ENCODE results near the gene OVAAL. TPM values are rescaled to one million over a fixed set of nuclear protein-coding genes. Genes with fewer than 3 reads are reported as not detected.
"Not testable (repeated sequence)": the region's sequence is repeated elsewhere in the genome, so short reads cannot be mapped to it uniquely, and the experiment has no call there.

OVAAL gene
- total RNA-seq, 2 donors from 2014 or later, result not detected

DNA sequence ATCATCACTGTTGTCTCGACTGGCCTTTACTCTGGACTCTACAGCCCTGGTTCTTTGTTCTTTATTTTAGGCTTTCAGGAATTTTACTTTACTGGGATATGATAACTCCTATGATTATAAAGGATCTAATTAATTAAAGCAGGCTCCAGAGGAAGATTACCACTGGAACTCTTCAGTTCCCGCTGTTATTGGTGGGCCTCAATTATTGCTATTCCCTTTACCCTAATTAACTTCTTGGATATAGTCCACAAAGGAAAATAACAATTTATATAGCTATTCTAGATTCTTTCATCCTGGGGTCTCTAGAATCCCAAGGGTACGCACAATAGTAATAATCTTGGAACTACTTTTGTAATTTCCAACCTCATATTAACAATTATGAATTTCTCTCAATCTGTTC, 8.5 kb upstream of the OVAAL start:
- H3K27me3 ChIP-seq, result no peaks in the 10 kb centered on the region
- ATAC-seq, result no peak
- H3K27ac ChIP-seq, result no peak overlapping the region
- no peak for DNase-seq
- no peaks in the 10 kb centered on the region for H3K36me3 ChIP-seq (replicated peaks in 1 of 2; ENCODE audit: insufficient read depth in 1 of 2, low read depth in 2 of 2)
- TF ChIP-seq POLR2A (IDR thresholded peaks at IDR 0.05), result no peak
- TF ChIP-seq, protein P1, sequence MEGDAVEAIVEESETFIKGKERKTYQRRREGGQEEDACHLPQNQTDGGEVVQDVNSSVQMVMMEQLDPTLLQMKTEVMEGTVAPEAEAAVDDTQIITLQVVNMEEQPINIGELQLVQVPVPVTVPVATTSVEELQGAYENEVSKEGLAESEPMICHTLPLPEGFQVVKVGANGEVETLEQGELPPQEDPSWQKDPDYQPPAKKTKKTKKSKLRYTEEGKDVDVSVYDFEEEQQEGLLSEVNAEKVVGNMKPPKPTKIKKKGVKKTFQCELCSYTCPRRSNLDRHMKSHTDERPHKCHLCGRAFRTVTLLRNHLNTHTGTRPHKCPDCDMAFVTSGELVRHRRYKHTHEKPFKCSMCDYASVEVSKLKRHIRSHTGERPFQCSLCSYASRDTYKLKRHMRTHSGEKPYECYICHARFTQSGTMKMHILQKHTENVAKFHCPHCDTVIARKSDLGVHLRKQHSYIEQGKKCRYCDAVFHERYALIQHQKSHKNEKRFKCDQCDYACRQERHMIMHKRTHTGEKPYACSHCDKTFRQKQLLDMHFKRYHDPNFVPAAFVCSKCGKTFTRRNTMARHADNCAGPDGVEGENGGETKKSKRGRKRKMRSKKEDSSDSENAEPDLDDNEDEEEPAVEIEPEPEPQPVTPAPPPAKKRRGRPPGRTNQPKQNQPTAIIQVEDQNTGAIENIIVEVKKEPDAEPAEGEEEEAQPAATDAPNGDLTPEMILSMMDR (IDR thresholded peaks at IDR 0.05), result no peak
- intact Hi-C loops (cut with DNase I), result no loop called here
- WGBS, 2 donors, result 94 to 99% methylated on average over 3 of the region's 3 CpGs
- H3K4me3 ChIP-seq, result no peak overlapping the region
- no peaks in the 10 kb centered on the region for H3K4me1 ChIP-seq
- no peaks in the 10 kb centered on the region for H3K9me3 ChIP-seq

DNA sequence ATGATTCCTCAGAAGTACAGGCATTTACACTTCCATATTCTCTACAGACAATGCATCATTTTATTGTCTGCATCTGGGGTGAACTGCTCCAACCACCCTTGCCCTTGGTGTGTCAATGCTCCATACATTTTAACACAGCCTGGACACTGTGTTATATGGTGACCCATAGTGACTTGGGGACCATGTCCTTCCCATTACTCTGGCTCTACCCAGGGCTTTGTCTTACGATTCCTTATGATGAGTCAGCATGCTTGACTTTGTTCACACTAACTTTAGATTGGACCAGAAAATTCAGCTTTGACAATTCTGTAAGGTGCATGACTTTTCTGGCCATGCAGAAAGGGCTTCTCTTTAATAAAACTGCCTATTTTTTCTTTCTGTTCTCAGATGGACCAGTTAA, 6.8 kb upstream of the OVAAL start:
- ATAC-seq (no peak), DNase-seq (no peak)
- no peaks in the 10 kb centered on the region for H3K4me1 ChIP-seq
- WGBS, 2 donors, result 68 to 78% methylated on average over 1 of the region's 1 CpG
- no peak overlapping the region for H3K4me3 ChIP-seq
- H3K9me3 ChIP-seq, result no peaks in the 10 kb centered on the region
- intact Hi-C loops (cut with DNase I), result no loop called here
- H3K36me3 ChIP-seq (replicated peaks in 1 of 2; ENCODE audit: insufficient read depth in 1 of 2, low read depth in 2 of 2), result no peaks in the 10 kb centered on the region
- no peak overlapping the region for H3K27ac ChIP-seq
- TF ChIP-seq, protein P1 (IDR thresholded peaks at IDR 0.05), result no peak
- no peak for TF ChIP-seq POLR2A (IDR thresholded peaks at IDR 0.05)
- H3K27me3 ChIP-seq, result no peaks in the 10 kb centered on the region

DNA sequence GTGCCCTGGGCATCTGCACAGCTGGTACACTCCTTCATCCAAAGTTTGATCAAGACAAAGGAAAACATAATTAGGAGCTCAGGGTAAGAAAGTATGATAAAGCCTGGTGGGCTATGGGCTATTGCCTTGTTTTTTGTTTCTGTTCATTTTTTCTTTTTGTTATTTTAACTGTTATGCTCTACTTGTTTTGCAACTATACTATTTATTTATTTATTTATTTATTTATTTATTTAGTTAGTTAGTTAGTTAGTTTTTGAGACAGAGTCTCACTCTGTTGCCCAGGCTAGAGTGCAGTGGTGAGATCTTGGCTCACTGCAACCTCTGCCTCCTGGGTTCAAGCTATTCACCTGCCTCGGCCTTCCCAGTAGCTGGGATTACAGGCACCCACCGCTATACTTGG, 5.7 kb upstream of the OVAAL start:
- intact Hi-C loops (cut with DNase I); ATAC-seq; H3K9me3 ChIP-seq; DNase-seq; H3K27me3 ChIP-seq; H3K4me1 ChIP-seq; H3K4me3 ChIP-seq; H3K36me3 ChIP-seq (replicated peaks in 1 of 2; ENCODE audit: insufficient read depth in 1 of 2, low read depth in 2 of 2); H3K27ac ChIP-seq: not testable (repeated sequence)
- WGBS, 2 donors, result 89 to 100% methylated on average over 2 of the region's 2 CpGs

DNA sequence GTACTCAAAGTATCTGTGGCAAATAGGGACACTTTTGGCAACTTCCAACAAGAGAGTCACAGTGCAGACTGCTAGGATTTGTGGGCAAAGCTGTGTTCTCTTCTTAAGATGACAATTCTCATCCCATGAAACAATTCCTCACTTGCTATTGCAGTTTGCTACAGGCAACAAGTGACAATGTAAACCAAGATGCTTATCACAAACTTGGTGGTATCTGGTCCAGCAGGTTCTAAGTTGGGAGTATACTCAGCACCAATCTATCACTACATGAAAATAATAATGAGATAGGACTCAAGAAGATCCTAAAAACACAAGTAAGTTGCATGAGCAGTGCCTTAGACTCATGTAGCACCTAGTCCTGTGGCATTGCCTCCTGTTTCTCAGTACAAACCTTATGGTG, 3.4 kb upstream of the OVAAL start:
- Histone ChIP-seq H3K9me3 (no peaks in the 10 kb centered on the region), H3K27ac (no peak overlapping the region), H3K4me3 (no peak overlapping the region), H3K36me3 (replicated peaks in 1 of 2; ENCODE audit: insufficient read depth in 1 of 2, low read depth in 2 of 2) (no peaks in the 10 kb centered on the region), H3K4me1 (peaks cover 3% of the 10 kb centered on the region), H3K27me3 (no peaks in the 10 kb centered on the region)
- ATAC-seq (no peak), DNase-seq (no peak)
- intact Hi-C loops (cut with DNase I), result no loop called here
- no peak for TF ChIP-seq POLR2A (IDR thresholded peaks at IDR 0.05)
- TF ChIP-seq, protein P1 (IDR thresholded peaks at IDR 0.05), result no peak

DNA sequence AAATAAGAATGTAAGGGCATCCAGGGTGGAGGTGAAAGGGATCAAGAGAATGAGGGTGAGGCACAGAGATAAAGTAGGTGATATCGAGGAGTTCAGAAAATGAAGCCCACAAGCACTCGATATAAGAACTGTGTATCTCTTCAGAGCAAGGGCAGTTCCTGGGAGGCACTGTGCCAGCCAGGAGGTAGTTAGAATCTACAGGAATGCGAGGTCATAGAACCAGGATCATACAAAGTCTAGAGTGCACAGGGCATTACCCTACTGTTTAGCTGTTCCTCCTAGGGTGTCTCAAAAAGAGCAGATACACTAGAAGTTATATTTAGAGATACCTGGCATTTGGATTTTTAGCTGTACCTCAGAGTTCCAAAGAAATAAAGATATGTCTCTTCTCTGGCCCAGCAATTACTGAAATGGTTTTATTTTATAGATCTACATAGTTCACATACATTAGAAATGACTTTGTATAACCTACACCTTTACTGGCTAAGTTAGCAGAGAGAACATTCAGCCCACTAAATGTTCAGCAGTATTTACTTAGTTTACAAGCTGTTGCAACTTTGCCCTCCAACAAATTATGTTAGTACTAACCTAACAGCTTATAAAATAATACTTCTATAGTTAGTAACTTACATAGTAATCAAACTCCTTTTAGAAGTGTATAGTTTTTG, 1.6 kb downstream of the OVAAL start:
- no peaks in the 10 kb centered on the region for H3K27me3 ChIP-seq
- H3K27ac ChIP-seq, result no peak overlapping the region
- H3K4me3 ChIP-seq, result no peak overlapping the region
- TF ChIP-seq, protein P1 (IDR thresholded peaks at IDR 0.05), result no peak
- no peak for TF ChIP-seq POLR2A (IDR thresholded peaks at IDR 0.05)
- peaks cover 3% of the 10 kb centered on the region for H3K4me1 ChIP-seq
- 24 to 40% methylated on average over 3 of the region's 3 CpGs for WGBS, 2 donors
- H3K9me3 ChIP-seq, result no peaks in the 10 kb centered on the region
- no peaks in the 10 kb centered on the region for H3K36me3 ChIP-seq (replicated peaks in 1 of 2; ENCODE audit: insufficient read depth in 1 of 2, low read depth in 2 of 2)
- DNase-seq (peak; percentile 52 to 77 (median 56)), ATAC-seq (peak; percentile 60)
- intact Hi-C loops (cut with DNase I), result no loop called here

All from body of pancreas (tissue), 4 donors.